Measurements from ENCODE around the gene NLGN4Y.

Gene NLGN4Y
- total RNA-seq = 0.75 reads per million

GRCh38 chrY:14524272-14525231, at the start of gene NLGN4Y:
Gene NLGN4Y, plus strand, starts transcription at chrY:14524529. Its CDS starts 97,591 bp downstream, at chrY:14622120.
- no peak for DNase-seq

- no peak for DNase-seq
Observed at GRCh38 chrY:14485935-14486334, 38.4 kb upstream of the NLGN4Y start.

GRCh38 chrY:14490226-14490625, 34.1 kb upstream of the NLGN4Y start:
- no peak for DNase-seq

DNA sequence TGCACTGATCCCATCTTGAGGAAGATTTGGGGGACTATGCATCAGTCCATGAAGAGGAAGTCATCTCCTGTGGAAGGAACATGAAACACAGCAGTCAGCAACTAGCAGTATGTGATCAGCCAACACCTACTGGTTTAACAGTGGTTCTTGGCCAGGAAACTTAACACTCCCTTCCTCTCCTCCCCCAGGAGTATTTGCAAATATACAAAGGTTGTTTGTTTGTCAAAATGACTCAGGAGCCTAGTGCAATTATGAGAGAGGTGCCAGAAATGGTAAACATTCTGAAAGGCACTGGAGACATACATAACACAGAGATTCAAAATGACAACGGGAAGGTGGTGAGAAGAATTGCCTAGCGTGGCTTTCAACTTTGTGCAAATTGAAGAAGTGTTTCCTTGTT, 26.3 kb upstream of the NLGN4Y start:
- no peak for DNase-seq

GRCh38 chrY:14504592-14504991, 19.7 kb upstream of the NLGN4Y start:
- no peak for DNase-seq

DNA sequence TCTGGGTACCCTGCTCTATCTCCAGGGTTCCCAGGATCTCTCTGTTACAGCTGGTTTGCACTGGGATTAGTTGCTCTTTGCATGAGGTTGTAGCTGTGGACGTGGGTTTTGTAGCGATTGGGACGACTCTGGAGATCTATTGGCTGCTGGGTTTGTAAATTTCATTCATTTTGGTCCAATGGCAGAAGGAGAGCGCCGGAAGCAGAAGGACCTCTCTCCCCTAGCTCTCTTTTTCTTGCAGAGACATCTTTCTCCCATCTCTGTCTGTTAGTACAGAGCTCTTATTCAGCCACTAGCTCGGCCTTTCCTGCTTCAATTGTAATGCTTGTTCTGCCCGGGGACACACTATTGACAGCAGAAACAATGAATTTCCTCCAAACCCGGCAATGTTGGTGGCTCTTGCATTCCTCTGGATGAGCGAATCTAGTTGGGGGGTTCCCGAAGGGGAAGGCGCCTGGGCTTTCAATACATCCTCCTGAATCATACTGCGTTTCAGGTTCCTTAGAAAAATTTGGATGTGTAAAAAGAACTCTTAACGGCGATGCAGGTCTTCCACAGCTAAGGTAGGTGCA, 1.9 kb upstream of the NLGN4Y start:
- DNase-seq = no peak

GRCh38 chrY:14523491-14524271, 648 bp upstream of the NLGN4Y start:
- no peak for DNase-seq

- no peak for DNase-seq
Observed at GRCh38 chrY:14525315-14525714, 986 bp downstream of the NLGN4Y start.

DNA sequence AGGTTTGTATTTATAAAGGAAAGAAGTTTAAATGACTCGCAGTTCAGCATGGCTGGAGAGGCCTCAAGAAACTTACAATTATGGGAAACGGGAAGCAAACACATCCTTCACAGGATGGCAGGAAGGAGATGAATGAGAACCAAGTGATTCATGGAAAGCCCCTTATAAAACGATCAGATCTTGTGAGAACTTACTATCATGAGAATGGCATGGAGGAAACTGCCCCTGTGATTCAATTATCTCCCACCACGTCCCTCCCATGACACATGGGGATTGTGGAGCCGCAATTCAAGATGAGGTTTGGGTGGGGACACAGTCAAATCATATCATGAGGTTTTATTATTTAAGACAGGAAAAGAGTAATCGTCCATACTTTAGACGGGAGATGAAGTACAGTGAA, 4.0 kb downstream of the NLGN4Y start:
- no peak for DNase-seq

DNA sequence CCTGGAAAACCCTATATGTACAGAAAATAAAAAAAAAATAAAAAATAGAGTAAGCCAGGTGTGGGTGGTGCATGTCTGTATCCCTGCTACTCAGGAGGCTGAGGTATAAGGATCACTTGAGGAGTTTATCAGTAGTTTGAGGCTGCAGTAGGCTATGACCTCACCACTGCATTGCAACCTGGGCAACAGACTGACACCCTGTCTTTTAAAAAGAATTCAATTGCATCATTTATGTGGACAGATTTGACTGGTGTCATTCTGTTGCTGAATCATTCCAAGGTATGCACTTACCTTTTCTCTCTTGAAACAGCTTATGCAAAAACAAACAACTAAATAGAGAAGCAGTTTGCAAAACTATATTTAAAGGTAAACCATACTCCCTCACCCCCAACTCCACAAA, 12.4 kb downstream of the NLGN4Y start:
- no peak for DNase-seq

GRCh38 chrY:14543506-14543905, 19.2 kb downstream of the NLGN4Y start:
- DNase-seq = no peak

GRCh38 chrY:14581294-14581693, 57.0 kb downstream of the NLGN4Y start:
- DNase-seq = no peak

DNA sequence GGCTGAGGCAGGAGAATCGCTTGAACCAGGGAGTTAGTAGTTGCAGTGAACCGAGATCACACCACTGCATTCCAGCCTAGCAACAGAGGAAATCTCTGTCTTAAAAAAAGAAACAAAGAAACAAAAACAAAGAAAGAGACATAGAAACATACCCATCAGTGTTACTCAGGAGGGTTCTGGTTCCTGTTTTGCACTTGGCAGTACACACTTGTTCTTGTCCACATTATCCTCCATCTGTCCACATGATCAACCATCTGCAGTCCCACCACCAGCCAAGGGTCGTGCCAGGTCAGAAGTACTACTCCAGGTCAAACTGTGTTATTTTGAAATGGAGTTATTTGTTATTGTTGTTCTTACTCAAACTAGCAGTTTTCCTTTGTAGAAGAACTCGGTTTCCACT, 62.4 kb downstream of the NLGN4Y start:
- no peak for DNase-seq

DNA sequence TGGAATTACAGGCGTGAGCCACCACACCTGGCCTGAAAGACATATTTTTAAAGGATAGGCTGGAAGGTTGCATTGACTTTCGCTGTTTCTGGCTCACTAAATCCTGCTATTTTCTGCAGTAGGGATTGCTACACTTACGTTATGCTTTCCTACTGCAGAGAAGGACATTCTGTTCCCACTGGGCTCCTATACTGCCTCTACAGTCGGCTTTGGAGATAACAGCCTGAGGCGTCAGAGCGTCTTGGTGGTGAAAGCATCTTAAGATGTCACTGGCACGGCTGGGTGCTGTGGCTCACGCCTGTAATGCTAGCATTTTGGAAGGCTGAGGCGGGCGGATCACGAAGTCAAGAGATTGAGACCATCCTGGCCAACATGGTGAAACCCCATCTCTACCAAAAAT, 77.0 kb downstream of the NLGN4Y start:
- DNase-seq = no peak

DNA sequence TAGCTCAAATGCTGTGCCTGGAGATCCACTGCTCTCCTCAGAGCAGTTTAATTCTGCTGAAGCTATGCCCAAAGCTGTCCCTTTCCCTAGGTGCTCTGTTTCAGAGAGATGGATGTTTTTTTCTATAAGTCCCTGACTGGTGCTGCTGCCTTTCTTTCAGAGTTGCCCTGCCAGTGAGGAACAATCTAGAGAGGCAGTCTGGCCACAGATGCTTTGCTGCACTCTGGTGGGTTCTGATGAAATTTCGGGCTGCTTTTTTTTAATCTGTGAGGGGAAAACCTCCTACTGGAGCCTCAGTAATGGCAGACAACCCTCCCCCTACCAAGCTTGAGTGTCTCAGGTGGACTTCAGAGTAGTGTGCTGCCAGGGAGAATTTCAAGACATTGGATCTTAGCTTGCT, 93.3 kb downstream of the NLGN4Y start:
- no peak for DNase-seq

DNA sequence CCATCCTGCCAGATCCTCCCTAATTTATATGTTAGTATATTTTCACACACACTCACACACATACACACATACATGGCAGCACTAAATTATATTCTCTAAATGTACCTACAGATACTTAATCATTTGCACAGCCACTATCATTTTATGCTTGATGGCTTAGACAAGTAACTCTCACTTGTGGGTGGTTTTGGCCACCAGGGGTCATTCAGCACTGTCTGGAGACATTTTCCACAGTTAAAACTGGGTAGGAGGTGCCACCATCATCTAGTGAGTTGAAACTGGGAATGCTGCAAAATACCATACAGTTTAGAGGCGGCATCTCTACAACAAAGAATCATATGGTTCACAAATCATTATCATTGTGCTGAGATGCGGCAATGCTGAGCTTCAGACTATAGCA, 94.2 kb downstream of the NLGN4Y start:
- no peak for DNase-seq

- no peak for DNase-seq
Observed at GRCh38 chrY:14628208-14628607, 103.9 kb downstream of the NLGN4Y start.

GRCh38 chrY:14631676-14632075, 107.3 kb downstream of the NLGN4Y start:
- DNase-seq = no peak

DNA sequence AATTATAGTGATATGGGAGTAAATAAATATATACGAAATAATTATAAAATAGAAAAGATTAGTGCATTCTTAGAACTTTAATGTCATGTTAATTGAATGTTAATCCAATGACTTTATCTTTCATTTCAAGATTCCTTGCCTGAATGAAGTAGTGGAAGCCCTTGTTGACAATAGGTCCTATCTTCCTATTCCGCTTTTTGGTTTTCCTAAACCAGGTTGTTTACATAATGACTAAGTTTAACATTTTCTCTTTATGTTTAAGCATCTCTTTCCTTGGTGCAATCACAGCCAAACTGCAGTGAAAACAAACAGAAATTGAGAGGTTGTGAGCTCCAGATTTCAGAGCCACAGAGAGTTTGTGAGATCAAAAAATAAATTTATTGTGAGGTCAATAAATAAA, 109.4 kb downstream of the NLGN4Y start:
- no peak for DNase-seq

DNA sequence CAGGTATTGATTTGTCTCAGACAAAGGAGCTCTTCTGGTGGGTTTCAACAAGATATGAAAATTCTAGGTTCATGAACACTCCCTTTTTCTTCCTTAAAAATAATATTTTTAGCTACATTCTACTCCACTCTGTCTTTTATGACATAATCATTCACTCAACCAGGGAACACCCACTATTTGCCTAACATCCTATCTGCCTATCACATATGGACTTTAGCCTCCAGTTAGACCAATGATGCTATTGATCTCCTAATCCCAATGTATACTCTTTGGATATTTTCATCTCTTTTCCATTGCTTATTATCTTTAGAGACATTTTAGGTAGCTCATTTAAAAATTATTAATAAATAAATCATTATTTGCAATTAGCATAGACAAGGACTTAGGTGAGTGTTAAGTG, 110.6 kb downstream of the NLGN4Y start:
- DNase-seq = no peak

DNA sequence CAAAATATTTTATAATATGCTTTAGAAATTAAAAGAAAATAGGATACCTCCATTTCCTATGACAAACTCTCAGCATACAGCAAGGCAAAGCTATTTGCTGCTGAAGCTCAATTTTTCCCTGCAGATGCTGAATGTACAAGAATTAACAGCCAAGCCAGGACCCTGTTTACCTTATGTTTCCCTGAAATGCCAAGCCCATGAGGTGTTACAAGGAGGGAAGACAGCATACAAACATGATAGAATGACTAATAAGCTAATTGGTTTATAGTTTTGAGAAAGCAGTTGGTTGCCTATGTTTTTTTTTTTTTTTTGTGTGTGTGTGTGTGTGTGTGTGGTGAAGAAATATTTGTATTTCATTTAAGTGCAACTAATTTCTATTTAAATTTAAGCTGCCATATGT, 113.2 kb downstream of the NLGN4Y start:
- DNase-seq = no peak

- DNase-seq = no peak
Observed at GRCh38 chrY:14641853-14642252, 117.5 kb downstream of the NLGN4Y start.

DNA sequence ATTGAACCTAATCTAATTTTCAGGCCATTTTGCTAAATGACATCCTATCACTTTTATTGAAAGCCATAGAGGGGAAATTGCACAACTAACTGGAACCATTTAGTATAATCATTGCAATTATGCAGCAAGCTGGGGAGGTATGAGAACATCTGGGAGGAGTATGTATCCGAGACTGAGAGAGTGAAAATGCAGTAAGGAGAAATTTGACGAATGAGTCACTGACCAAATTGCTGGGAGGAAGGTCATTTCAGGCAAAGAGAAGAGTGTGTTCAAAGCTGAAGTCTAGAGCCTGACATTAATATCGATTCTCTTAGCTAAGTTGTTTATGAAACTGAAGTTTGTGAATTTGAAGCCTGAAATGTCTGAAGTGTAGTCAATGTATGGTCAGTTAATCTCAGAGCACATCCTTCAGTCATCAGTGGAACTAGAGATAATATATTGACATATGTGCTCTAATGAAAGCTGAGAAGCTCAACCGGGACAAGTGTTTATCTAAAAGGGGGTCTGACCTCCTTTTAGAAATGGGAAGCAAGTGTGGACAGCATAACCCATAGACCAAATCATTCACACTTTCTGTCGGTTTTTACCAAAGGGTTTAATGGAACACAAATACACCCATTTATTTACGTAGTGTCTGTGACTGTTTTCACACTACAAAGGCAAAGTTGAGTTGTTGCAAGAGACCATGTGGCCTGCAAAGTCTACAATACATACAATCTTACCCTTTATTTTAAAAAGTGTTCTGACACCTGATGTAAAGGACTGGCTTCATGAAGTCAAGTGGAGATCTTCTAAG, 120.0 kb downstream of the NLGN4Y start:
- DNase-seq = no peak
